Adrenal gland (tissue), 5 donors: ENCODE results near the gene TAF3.

Experiments used
- POLR2A ChIP-seq, 2 donors: fragments of 450-650 bp; IDR thresholded peaks; one replicate each; pipeline ENCODE4 v1.6.1; 2017; ENCODE audit warnings: antibody characterized with exemption in 2 of 2, mild to moderate bottlenecking in 2 of 2, moderate library complexity in 1 of 2
- TF ChIP-seq, protein P1 (sequence below), 6 experiments: fragments of 450-650 bp in 4 of 6; fragments of 200-600 bp in 2 of 6; sonication (generic) in 1 of 6; IDR thresholded peaks; 1 replicate in 5 of 6; 2 replicates in 1 of 6; pipeline versions ENCODE4 v1.5.1 to v1.8.0; 2016 to 2021; ENCODE audit warnings: antibody characterized with exemption in 6 of 6, mild to moderate bottlenecking in 2 of 6, moderate library complexity in 1 of 6
- donor health status: DM: no; HTN: no; CAD: no.

DNA sequence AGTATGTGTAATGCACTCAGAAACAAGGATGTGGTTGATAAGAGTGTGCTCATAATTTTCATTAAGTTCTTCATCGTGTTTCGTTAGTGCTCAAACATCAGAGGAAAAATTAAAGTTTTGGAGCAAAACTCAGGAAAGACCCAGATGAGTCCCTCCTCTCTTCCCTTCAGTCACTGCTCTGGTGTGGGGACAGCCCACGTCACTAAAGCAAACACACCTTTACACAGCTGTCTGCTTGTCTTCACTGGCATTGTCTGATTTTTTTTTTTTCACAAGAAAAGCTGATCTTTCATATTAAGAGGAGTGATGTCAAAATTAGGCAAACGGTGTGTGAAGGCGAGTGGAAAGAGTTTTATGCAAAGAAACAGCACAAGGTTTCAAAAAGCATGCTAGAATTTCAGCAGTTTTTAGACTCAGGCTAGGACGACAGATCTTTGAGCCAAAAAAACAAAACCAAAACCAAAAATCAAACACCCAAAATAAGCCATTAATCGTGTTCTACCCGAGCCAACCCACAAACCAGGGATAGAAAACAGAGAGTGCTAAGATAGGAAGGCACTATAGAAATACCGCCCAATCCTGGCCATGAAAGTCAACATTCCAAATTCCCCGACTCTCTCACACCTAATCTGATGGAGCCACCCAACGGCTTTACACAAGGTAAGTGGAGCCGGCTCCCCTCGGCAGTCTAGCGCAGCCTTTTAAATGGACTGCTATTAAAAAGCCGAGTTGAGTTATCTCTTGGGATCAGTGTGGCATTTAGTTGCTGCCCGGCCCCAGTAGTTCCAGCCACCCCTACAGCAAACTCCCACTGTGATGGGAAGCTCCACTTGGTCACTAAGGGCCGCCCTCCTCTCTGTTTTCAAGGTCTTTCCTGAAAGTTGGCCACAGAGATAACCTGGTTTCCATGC, 208.3 kb downstream of the TAF3 start:
- no peak for TF ChIP-seq POLR2A (IDR thresholded peaks at IDR 0.05)
- TF ChIP-seq, protein P1, sequence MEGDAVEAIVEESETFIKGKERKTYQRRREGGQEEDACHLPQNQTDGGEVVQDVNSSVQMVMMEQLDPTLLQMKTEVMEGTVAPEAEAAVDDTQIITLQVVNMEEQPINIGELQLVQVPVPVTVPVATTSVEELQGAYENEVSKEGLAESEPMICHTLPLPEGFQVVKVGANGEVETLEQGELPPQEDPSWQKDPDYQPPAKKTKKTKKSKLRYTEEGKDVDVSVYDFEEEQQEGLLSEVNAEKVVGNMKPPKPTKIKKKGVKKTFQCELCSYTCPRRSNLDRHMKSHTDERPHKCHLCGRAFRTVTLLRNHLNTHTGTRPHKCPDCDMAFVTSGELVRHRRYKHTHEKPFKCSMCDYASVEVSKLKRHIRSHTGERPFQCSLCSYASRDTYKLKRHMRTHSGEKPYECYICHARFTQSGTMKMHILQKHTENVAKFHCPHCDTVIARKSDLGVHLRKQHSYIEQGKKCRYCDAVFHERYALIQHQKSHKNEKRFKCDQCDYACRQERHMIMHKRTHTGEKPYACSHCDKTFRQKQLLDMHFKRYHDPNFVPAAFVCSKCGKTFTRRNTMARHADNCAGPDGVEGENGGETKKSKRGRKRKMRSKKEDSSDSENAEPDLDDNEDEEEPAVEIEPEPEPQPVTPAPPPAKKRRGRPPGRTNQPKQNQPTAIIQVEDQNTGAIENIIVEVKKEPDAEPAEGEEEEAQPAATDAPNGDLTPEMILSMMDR (IDR thresholded peaks at IDR 0.05) = no peak
